K562 (cell line): ENCODE data around the gene CELF6. TPM values are rescaled to one million over a fixed set of nuclear protein-coding genes. Genes with fewer than 3 reads are reported as not detected.

Source experiments
- ATAC-seq: fragments of 200-7000 bp; cut with Tn5 transposase; 3 replicates; pipeline ENCODE4 v1.9.1; 2020; ENCODE audit warnings: moderate library complexity
- BruUV-seq: library from RNA; stranded (reverse); fragments of 400-500 nt; replicated peaks from 2 replicates; lab custom pipeline; 2021; lab: Mats Ljungman, UMichigan
- CTCF ChIA-PET: fragments of 300-600 bp; formaldehyde crosslinking; extraction: SDS; loops from one replicate; lab custom pipeline; 2021; ENCODE audit warnings: low intra/inter-chr PET ratio; lab: Yijun Ruan, JAX
- POLR2A ChIA-PET: fragments of 300-600, 350-650 bp; sonication (Branson Sonifier 250); formaldehyde crosslinking; extraction: SDS; loops from one replicate; lab custom pipeline; 2021; ENCODE audit warnings: antibody characterized with exemption, inconsistent platforms; lab: Yijun Ruan, JAX
- DNase-seq, 4 experiments: peaks; one replicate each; pipeline versions ENCODE4 v3.0.0 to v3.0.0-alpha.2; 2011 to 2018; ENCODE audit warnings: low spot score in 3 of 4, mixed read lengths in 3 of 4; ENCODE audit errors: extremely low read depth in 1 of 4
- FAIRE-seq: peaks from 2 replicates; lab custom pipeline; 2011; peaks lifted over from hg19 to GRCh38; lab: Jason Lieb, UNC
- H2AFZ ChIP-seq: 2 replicates; pipeline ENCODE4 v1.6.0; 2011; ENCODE audit warnings: low read depth, low read length, control low read depth, inconsistent platforms
- H3K27ac ChIP-seq: fragments of 200-600 bp; 3 replicates; pipeline ENCODE4 v1.8.0; 2011; ENCODE audit warnings: low read depth, mild to moderate bottlenecking, control low read depth, inconsistent platforms, low read length, moderate library complexity, mixed read lengths; ENCODE audit errors: extremely low read depth
- H3K27me3 ChIP-seq, 2 experiments: fragments of 300-600 bp in 1 of 2; 2 replicates in 1 of 2; 3 replicates in 1 of 2; pipeline versions ENCODE4 v1.6.0 to v1.8.0; 2011; ENCODE audit warnings: inconsistent platforms in 2 of 2, low read length in 2 of 2, mild to moderate bottlenecking in 1 of 2, mixed read lengths in 1 of 2, moderate library complexity in 1 of 2; ENCODE audit not compliant: control insufficient read depth in 2 of 2, insufficient read depth in 2 of 2
- H3K36me3 ChIP-seq: fragments of 300-600 bp; 3 replicates; pipeline ENCODE4 v1.8.0; 2011; ENCODE audit warnings: mild to moderate bottlenecking, low read length, inconsistent platforms; ENCODE audit not compliant: control insufficient read depth, insufficient read depth
- H3K4me1 ChIP-seq, 2 experiments: fragments of 200-600 bp in 1 of 2; replicated peaks in 1 of 2; 2 replicates in 1 of 2; 3 replicates in 1 of 2; pipeline versions ENCODE4 v1.5.1 to v1.8.0; 2011; ENCODE audit warnings: inconsistent platforms in 2 of 2, low read length in 2 of 2, mild to moderate bottlenecking in 1 of 2, mixed read lengths in 1 of 2, moderate library complexity in 1 of 2; ENCODE audit not compliant: control insufficient read depth in 2 of 2, insufficient read depth in 2 of 2
- H3K4me2 ChIP-seq: 2 replicates; pipeline ENCODE4 v1.6.1; 2011; ENCODE audit warnings: low read length, control low read depth, inconsistent platforms, mixed read lengths; ENCODE audit not compliant: insufficient read depth
- H3K4me3 ChIP-seq: fragments of 200-600 bp; sonication (generic), shearing (Covaris generic); 2 replicates; pipeline ENCODE4 v1.5.1; 2016; ENCODE audit warnings: control low read depth, inconsistent platforms
- H3K79me2 ChIP-seq: fragments of 200-600 bp; 3 replicates; pipeline ENCODE4 v1.8.0; 2011; ENCODE audit warnings: low read length, inconsistent platforms; ENCODE audit not compliant: control insufficient read depth, insufficient read depth
- H3K9ac ChIP-seq, 2 experiments: 2 replicates each; pipeline versions ENCODE4 v1.6.0 to v1.6.1; 2011; ENCODE audit warnings: low read depth in 2 of 2, low read length in 2 of 2, control low read depth in 1 of 2, inconsistent platforms in 1 of 2, mild to moderate bottlenecking in 1 of 2, mixed read lengths in 1 of 2; ENCODE audit not compliant: insufficient read depth in 1 of 2
- H3K9me1 ChIP-seq: one replicate; pipeline ENCODE4 v1.6.0; 2011; ENCODE audit warnings: inconsistent platforms, mild to moderate bottlenecking, low read length, moderate library complexity; ENCODE audit not compliant: control insufficient read depth, insufficient read depth
- H3K9me3 ChIP-seq: replicated peaks from 2 replicates; pipeline ENCODE4 v1.5.1; 2011; ENCODE audit warnings: low read depth, low read length, inconsistent platforms; ENCODE audit not compliant: control insufficient read depth, insufficient read depth
- H4K20me1 ChIP-seq: replicated peaks from 2 replicates; pipeline ENCODE4 v1.6.1; 2011; ENCODE audit warnings: low read length, inconsistent platforms, mixed read lengths; ENCODE audit not compliant: control insufficient read depth, insufficient read depth
- ATF1 ChIP-seq, 2 experiments: fragments of 450-650 bp in 1 of 2; IDR thresholded peaks; 2 replicates each; pipeline ENCODE4 v1.6.1; 2016; ENCODE audit warnings: missing compliant biosample characterization in 1 of 2, missing genetic modification characterization in 1 of 2
- ATF7 ChIP-seq: fragments of 450-650 bp; IDR thresholded peaks from 2 replicates; pipeline ENCODE4 v1.7.1; 2014; ENCODE audit warnings: mild to moderate bottlenecking, moderate library complexity
- BCL6 ChIP-seq: fragments of 250-450 bp; sonication (Bioruptor Pico); IDR thresholded peaks from 2 replicates; pipeline ENCODE4 v1.4.0; 2020
- CHD1 ChIP-seq: fragments of 200-600 bp; sonication (generic); IDR thresholded peaks from one replicate; pipeline ENCODE4 v1.6.1; 2012; ENCODE audit warnings: mild to moderate bottlenecking, moderate library complexity, low read length, inconsistent platforms
- CSDE1 ChIP-seq, 2 experiments: fragments of 450-650 bp; IDR thresholded peaks; 2 replicates each; pipeline ENCODE4 v1.6.1; 2016; ENCODE audit warnings: mild to moderate bottlenecking in 1 of 2
- JUNB ChIP-seq: fragments of 450-650 bp; formaldehyde crosslinking; conservative IDR thresholded peaks from 2 replicates; pipeline ENCODE4 v1.4.0; 2020; ENCODE audit warnings: mild to moderate bottlenecking
- PREB ChIP-seq: sonication (generic); formaldehyde crosslinking; IDR thresholded peaks from 2 replicates; pipeline ENCODE4 v1.8.1; 2023; ENCODE audit warnings: mild to moderate bottlenecking, missing genetic modification reagents
- PTRF ChIP-seq: fragments of 450-650 bp; IDR thresholded peaks from 2 replicates; pipeline ENCODE4 v1.6.1; 2016; ENCODE audit warnings: mild to moderate bottlenecking, missing genetic modification characterization, missing compliant biosample characterization
- RBM39 ChIP-seq: fragments of 200-400 bp; formaldehyde crosslinking; optimal IDR thresholded peaks from 2 replicates; pipeline ENCODE3; 2018; ENCODE audit warnings: low read depth, low read length
- RNF2 ChIP-seq: sonication (generic); IDR thresholded peaks from 2 replicates; pipeline ENCODE4 v1.6.1; 2016
- SRSF7 ChIP-seq: fragments of 200-400 bp; formaldehyde crosslinking; optimal IDR thresholded peaks from 2 replicates; pipeline ENCODE3; 2017; ENCODE audit warnings: mild to moderate bottlenecking, low read depth, low read length
- TEAD2 ChIP-seq: fragments of 450-650 bp; IDR thresholded peaks from 2 replicates; pipeline ENCODE4 v1.6.1; 2016; ENCODE audit warnings: missing genetic modification characterization, control low read depth, missing compliant biosample characterization
- TSC22D4 ChIP-seq: fragments of 450-650 bp; IDR thresholded peaks from 2 replicates; pipeline ENCODE4 v1.6.1; 2016; ENCODE audit warnings: missing genetic modification characterization, missing biosample characterization, control low read depth
- ZC3H11A ChIP-seq: IDR thresholded peaks from 2 replicates; pipeline ENCODE4 v1.6.1; 2012; ENCODE audit warnings: low read depth, low read length, improper control_type of control experiment
- ZNF24 ChIP-seq: fragments of 450-650 bp; IDR thresholded peaks from 2 replicates; pipeline ENCODE4 v1.6.1; 2016
- ZNF41 ChIP-seq: fragments of 250-450 bp; sonication (Bioruptor Pico); conservative IDR thresholded peaks from 2 replicates; pipeline ENCODE4 v1.4.0; 2020; ENCODE audit warnings: mild to moderate bottlenecking
- WGBS: fragments of 100-300 bp; shearing (Covaris generic); methylation state at CpG from one replicate; pipeline ENCODE4 v1.1.6; 2016; ENCODE audit warnings: low coverage, mixed read lengths; ENCODE audit not compliant: insufficient coverage; ENCODE audit errors: missing lambda C conversion rate; 5-methylcytosine and 5-hydroxymethylcytosine counted together
- in situ Hi-C: fragments of 300-500 bp; cut with MboI; formaldehyde crosslinking; loops from 4 replicates; pipeline ENCODE4 v1.15.0; 2018; ENCODE audit warnings: inconsistent platforms, mixed read lengths
- intact Hi-C: fragments of 100-400 bp; cut with micrococcal nuclease; formaldehyde crosslinking; loops from 2 replicates; pipeline ENCODE4 v1.14.2; 2022
- polyA plus RNA-seq, 8 experiments: library from polyadenylated mRNA; depleted of rRNA in 4 of 8; stranded (reverse) in 5 of 8; unstranded in 3 of 8; fragments of >200 nt; fragmentation: Nextera tagmentation in 2 of 8; fragmentation: Illumina TruSeq in 1 of 8; extraction: Ambion mirVana in 2 of 8; extraction: Trizol in 1 of 8; gene quantifications; 2 replicates each; pipeline versions ENCODE4 v1.2.1 to v1.2.3, GENCODE V29; 2011 to 2014; ENCODE audit warnings: inconsistent platforms in 1 of 8, missing spikeins in 1 of 8
- total RNA-seq, 7 experiments: library from RNA; depleted of rRNA in 6 of 7; stranded (reverse); fragments of >200 nt in 6 of 7; fragmentation: Illumina TruSeq in 2 of 7; extraction: Trizol in 2 of 7; gene quantifications; 2 replicates each; pipeline versions ENCODE4 v1.2.1 to v1.2.3, GENCODE V29; 2011 to 2021; ENCODE audit warnings: low replicate concordance in 1 of 7
- TF ChIP-seq, protein P1 (sequence below): fragments of 450-650 bp; IDR thresholded peaks from 2 replicates; pipeline ENCODE4 v1.6.1; 2016; ENCODE audit warnings: mild to moderate bottlenecking
- TF ChIP-seq, protein P2 (sequence below): fragments of 250-450 bp; sonication (Bioruptor Pico); IDR thresholded peaks from 2 replicates; pipeline ENCODE4 v1.9.0; 2021; ENCODE audit warnings: mild to moderate bottlenecking
- TF ChIP-seq, protein P3 (sequence below): sonication (generic); formaldehyde crosslinking; IDR thresholded peaks from 2 replicates; pipeline ENCODE4 v1.5.0; 2020; ENCODE audit warnings: missing genetic modification reagents

The CELF6 gene
- total and polyA plus RNA-seq, 9 of the 15 experiments (the other 6 are each of a cell fraction or from before 2014, with no cell fraction given): 0.01 to 0.11 TPM; not detected in 7

GRCh38 chr15:72237029-72237852, 82.7 kb downstream of the CELF6 start:
- Histone ChIP-seq H3K27me3 (no peaks in the 10 kb centered on the region), H3K27ac (peak overlapping the region; percentile 97), H3K79me2 (peaks cover 13% of the 10 kb centered on the region), H3K4me3 (peak overlapping the region; percentile 54), H3K9me3 (no peaks in the 10 kb centered on the region), H3K36me3 (peaks cover 26% of the 10 kb centered on the region; the same call in 2 of the 3 replicates), H4K20me1 (no peaks in the 10 kb centered on the region), H2AFZ (peak overlapping the region; percentile 79), H3K9ac (peak overlapping the region; percentile 83 to 91; a peak in 3 of 4 replicates), H3K4me2 (peak overlapping the region; percentile 96), H3K9me1 (no peaks in the 10 kb centered on the region), H3K4me1 (peaks cover 27 to 37% of the 10 kb centered on the region in 2 experiments)
- WGBS: 0% methylated on average over 3 of the region's 3 CpGs
- BruUV-seq: TSS peak; percentile 93
- peak; percentile 97 for ATAC-seq
- CTCF ChIA-PET: no interaction called here
- POLR2A ChIA-PET: interaction anchor here (2.0 kb wide), 1 partner anchor 10 kb away, joined by 13 read pairs; no protein-coding TSS in a partner anchor
- intact Hi-C loops: loop anchor here (2.0 to 10.0 kb wide), 2 partner anchors 36 to 238 kb away; partner anchors contain the start of genes ARIH1 and PARP6
- in situ Hi-C loops: no loop called here
- peak; percentile 89 to 95 (median 91) for DNase-seq
- peak; percentile 100 for FAIRE-seq
- TF ChIP-seq CSDE1 (IDR thresholded peaks at IDR 0.05): no peak
- no peak for TF ChIP-seq ATF1 (CRISPR knock-in tag; IDR thresholded peaks at IDR 0.05)
- TF ChIP-seq ATF1 (tag; IDR thresholded peaks at IDR 0.05): no peak
- no peak for TF ChIP-seq SRSF7
- no peak for TF ChIP-seq TEAD2
- TF ChIP-seq ZNF24: no peak
- TF ChIP-seq, protein P1, sequence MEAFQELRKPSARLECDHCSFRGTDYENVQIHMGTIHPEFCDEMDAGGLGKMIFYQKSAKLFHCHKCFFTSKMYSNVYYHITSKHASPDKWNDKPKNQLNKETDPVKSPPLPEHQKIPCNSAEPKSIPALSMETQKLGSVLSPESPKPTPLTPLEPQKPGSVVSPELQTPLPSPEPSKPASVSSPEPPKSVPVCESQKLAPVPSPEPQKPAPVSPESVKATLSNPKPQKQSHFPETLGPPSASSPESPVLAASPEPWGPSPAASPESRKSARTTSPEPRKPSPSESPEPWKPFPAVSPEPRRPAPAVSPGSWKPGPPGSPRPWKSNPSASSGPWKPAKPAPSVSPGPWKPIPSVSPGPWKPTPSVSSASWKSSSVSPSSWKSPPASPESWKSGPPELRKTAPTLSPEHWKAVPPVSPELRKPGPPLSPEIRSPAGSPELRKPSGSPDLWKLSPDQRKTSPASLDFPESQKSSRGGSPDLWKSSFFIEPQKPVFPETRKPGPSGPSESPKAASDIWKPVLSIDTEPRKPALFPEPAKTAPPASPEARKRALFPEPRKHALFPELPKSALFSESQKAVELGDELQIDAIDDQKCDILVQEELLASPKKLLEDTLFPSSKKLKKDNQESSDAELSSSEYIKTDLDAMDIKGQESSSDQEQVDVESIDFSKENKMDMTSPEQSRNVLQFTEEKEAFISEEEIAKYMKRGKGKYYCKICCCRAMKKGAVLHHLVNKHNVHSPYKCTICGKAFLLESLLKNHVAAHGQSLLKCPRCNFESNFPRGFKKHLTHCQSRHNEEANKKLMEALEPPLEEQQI: no peak
- no peak for TF ChIP-seq JUNB
- no peak for TF ChIP-seq TSC22D4 (tag)
- no peak for TF ChIP-seq PTRF (tag)
- TF ChIP-seq RBM39: no peak
- TF ChIP-seq ZNF41 (CRISPR knock-in tag): no peak
- no peak for TF ChIP-seq CHD1
- TF ChIP-seq, protein P2, sequence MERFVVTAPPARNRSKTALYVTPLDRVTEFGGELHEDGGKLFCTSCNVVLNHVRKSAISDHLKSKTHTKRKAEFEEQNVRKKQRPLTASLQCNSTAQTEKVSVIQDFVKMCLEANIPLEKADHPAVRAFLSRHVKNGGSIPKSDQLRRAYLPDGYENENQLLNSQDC (CRISPR knock-in tag): no peak
- TF ChIP-seq ZC3H11A: no peak
- no peak for TF ChIP-seq BCL6 (CRISPR knock-in tag)
- peak; percentile 71 for TF ChIP-seq ATF7
- TF ChIP-seq PREB (CRISPR knock-in tag): no peak
- peak; percentile 88 for TF ChIP-seq RNF2
- TF ChIP-seq, protein P3, sequence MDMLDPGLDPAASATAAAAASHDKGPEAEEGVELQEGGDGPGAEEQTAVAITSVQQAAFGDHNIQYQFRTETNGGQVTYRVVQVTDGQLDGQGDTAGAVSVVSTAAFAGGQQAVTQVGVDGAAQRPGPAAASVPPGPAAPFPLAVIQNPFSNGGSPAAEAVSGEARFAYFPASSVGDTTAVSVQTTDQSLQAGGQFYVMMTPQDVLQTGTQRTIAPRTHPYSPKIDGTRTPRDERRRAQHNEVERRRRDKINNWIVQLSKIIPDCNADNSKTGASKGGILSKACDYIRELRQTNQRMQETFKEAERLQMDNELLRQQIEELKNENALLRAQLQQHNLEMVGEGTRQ (CRISPR knock-in tag): no peak
